HepG2 (cell line): ENCODE data around the gene FBLIM1. TPM values are rescaled to one million over a fixed set of nuclear protein-coding genes. Genes with fewer than 3 reads are reported as not detected.

Experiments used
- CREB1 ChIP-seq, 2 experiments: fragments of 450-650 bp in 1 of 2; IDR thresholded peaks; 2 replicates each; pipeline ENCODE4 v1.6.1; 2016 to 2017; ENCODE audit warnings: control low read depth in 1 of 2, mild to moderate bottlenecking in 1 of 2, missing compliant biosample characterization in 1 of 2, missing genetic modification characterization in 1 of 2
- GABPA ChIP-seq, 2 experiments: IDR thresholded peaks; 2 replicates each; pipeline ENCODE4 v1.6.1; 2011 to 2016; ENCODE audit warnings: low read depth in 2 of 2, low read length in 1 of 2, missing biosample characterization in 1 of 2, missing genetic modification characterization in 1 of 2
- NCOA5 ChIP-seq: sonication (generic); formaldehyde crosslinking; IDR thresholded peaks from 2 replicates; pipeline ENCODE4 v1.4.0; 2020; ENCODE audit warnings: missing genetic modification reagents
- SALL2 ChIP-seq: sonication (generic); formaldehyde crosslinking; IDR thresholded peaks from 2 replicates; pipeline ENCODE4 v1.8.1; 2023; ENCODE audit warnings: mild to moderate bottlenecking, missing genetic modification reagents, inconsistent platforms
- ZBTB20 ChIP-seq: sonication (generic); formaldehyde crosslinking; IDR thresholded peaks from 2 replicates; pipeline ENCODE4 v1.8.1; 2023; ENCODE audit warnings: missing genetic modification reagents, low read depth, mild to moderate bottlenecking, borderline replicate concordance
- ZEB1 ChIP-seq: IDR thresholded peaks from 2 replicates; pipeline ENCODE4 v1.6.1; 2012; ENCODE audit warnings: mild to moderate bottlenecking, low read depth, inconsistent platforms; ENCODE audit not compliant: insufficient replicate concordance
- ZNF589 ChIP-seq: sonication (generic); formaldehyde crosslinking; conservative IDR thresholded peaks from 2 replicates; pipeline ENCODE4 v1.8.0; 2022; ENCODE audit warnings: mild to moderate bottlenecking, moderate library complexity, missing genetic modification reagents
- ZNF790 ChIP-seq: sonication (generic); formaldehyde crosslinking; IDR thresholded peaks from 2 replicates; pipeline ENCODE4 v1.8.0; 2022; ENCODE audit warnings: missing genetic modification reagents, mild to moderate bottlenecking, borderline replicate concordance
- polyA plus RNA-seq, 8 experiments: library from polyadenylated mRNA; depleted of rRNA in 3 of 8; stranded (reverse) in 7 of 8; unstranded in 1 of 8; fragments of >200 nt; fragmentation: Illumina TruSeq in 4 of 8; extraction: Trizol in 4 of 8; gene quantifications; 2 replicates each; pipeline versions ENCODE4 v1.2.1 to v1.2.3, GENCODE V29; 2011 to 2016; ENCODE audit warnings: low read depth in 4 of 8, missing spikeins in 1 of 8, mixed read lengths in 1 of 8; ENCODE audit not compliant: insufficient read depth in 1 of 8
- total RNA-seq, 5 experiments: library from RNA; depleted of rRNA; stranded (reverse); fragments of >200 nt; fragmentation: Illumina TruSeq; extraction: Trizol; gene quantifications; 2 replicates each; pipeline ENCODE4 v1.2.3, GENCODE V29; 2016; ENCODE audit warnings: low read depth in 1 of 5
- TF ChIP-seq, protein P1 (sequence below): sonication (generic); formaldehyde crosslinking; IDR thresholded peaks from 2 replicates; pipeline ENCODE4 v1.8.1; 2023; ENCODE audit warnings: mild to moderate bottlenecking, missing genetic modification reagents, borderline replicate concordance
- TF ChIP-seq, protein P2 (sequence below): sonication (generic); formaldehyde crosslinking; IDR thresholded peaks from 2 replicates; pipeline ENCODE4 v1.4.0; 2020; ENCODE audit warnings: mild to moderate bottlenecking, missing genetic modification reagents, borderline replicate concordance
- TF ChIP-seq, protein P3 (sequence below): IDR thresholded peaks from 2 replicates; pipeline ENCODE4 v1.4.0; 2020; ENCODE audit warnings: mild to moderate bottlenecking, missing genetic modification reagents
- TF ChIP-seq, protein P4 (sequence below): IDR thresholded peaks from 2 replicates; pipeline ENCODE4 v1.6.1; 2012; ENCODE audit warnings: low read length, improper control_type of control experiment
- TF ChIP-seq, protein P5 (sequence below): sonication (generic); formaldehyde crosslinking; IDR thresholded peaks from 2 replicates; pipeline ENCODE4 v1.5.0; 2020; ENCODE audit warnings: mild to moderate bottlenecking, missing genetic modification reagents

The FBLIM1 gene
- total and polyA plus RNA-seq, 2 of the 13 experiments (the other 11 are each of a cell fraction or from before 2014, with no cell fraction given) = 10.6 to 23.0 TPM

DNA sequence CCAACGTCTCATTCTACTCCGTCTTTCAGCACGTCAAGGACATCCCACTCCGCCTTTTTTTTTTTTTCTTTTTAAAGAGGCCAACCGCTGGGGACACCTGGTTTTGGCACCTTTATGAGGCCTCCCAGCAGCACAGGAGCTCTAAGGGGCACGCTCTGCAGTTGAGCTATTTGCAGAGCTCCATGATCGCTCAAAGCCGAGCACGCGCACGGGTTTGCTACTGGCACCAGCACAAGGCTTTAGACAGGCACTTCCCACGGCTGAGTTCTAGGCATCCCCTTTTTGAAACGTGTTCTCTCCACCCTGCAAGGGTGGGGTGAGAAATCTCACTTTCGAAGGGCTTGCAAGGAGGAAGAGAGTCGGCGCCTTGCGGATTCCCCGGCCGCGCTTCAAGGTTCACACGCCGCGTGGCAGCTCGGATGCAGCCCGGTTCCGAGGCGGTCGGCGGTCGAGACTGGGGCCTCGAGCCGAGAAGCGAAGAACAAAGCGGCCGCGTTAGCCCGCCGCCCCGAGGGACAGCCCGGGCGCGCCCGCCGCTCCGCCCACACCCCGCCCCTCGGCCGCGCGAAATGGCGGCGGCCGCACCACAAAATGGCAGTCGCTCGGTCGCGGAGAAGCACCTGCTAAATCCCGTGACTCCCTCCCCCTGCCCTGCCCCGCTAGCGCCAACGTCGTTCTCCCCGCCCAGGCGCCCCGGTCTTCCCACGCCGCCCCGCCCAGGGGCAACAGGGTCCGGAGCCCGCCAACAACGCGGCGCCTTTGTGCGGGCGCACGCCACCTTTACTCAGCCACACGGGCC, 76.0 kb downstream of the FBLIM1 start (continued):
- TF ChIP-seq GABPA (IDR thresholded peaks at IDR 0.05; ENCODE audit: low read depth, low read length) (no peak), GABPA (CRISPR knock-in tag; IDR thresholded peaks at IDR 0.05; ENCODE audit: low read depth) (no peak), ZNF790 (CRISPR knock-in tag) (peak; percentile 53; the same call in 1 of the 2 replicates), SALL2 (CRISPR knock-in tag) (peak; percentile 93; the same call in 1 of the 2 replicates), NCOA5 (0 out of 2 replicates have a peak, but pooled peaks have one; percentile 47), ZNF589 (CRISPR knock-in tag) (peak; percentile 90; the same call in 1 of the 2 replicates), ZBTB20 (CRISPR knock-in tag) (no peak; the same call in 1 of the 2 replicates), CREB1 (IDR thresholded peaks at IDR 0.05) (no peak; the same call in 1 of the 2 replicates), CREB1 (CRISPR knock-in tag; IDR thresholded peaks at IDR 0.05) (peak; percentile 27), ZEB1 (peak; percentile 36)
- TF ChIP-seq, protein P1, sequence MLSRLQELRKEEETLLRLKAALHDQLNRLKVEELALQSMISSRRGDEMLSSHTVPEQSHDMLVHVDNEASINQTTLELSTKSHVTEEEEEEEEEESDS (CRISPR knock-in tag) = peak; percentile 60; the same call in 1 of the 2 replicates
- TF ChIP-seq, protein P2, sequence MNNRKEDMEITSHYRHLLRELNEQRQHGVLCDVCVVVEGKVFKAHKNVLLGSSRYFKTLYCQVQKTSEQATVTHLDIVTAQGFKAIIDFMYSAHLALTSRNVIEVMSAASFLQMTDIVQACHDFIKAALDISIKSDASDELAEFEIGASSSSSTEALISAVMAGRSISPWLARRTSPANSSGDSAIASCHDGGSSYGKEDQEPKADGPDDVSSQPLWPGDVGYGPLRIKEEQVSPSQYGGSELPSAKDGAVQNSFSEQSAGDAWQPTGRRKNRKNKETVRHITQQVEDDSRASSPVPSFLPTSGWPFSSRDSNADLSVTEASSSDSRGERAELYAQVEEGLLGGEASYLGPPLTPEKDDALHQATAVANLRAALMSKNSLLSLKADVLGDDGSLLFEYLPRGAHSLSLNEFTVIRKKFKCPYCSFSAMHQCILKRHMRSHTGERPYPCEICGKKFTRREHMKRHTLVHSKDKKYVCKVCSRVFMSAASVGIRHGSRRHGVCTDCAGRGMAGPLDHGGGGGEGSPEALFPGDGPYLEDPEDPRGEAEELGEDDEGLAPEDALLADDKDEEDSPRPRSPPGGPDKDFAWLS (CRISPR knock-in tag) = no peak
- TF ChIP-seq, protein P3, sequence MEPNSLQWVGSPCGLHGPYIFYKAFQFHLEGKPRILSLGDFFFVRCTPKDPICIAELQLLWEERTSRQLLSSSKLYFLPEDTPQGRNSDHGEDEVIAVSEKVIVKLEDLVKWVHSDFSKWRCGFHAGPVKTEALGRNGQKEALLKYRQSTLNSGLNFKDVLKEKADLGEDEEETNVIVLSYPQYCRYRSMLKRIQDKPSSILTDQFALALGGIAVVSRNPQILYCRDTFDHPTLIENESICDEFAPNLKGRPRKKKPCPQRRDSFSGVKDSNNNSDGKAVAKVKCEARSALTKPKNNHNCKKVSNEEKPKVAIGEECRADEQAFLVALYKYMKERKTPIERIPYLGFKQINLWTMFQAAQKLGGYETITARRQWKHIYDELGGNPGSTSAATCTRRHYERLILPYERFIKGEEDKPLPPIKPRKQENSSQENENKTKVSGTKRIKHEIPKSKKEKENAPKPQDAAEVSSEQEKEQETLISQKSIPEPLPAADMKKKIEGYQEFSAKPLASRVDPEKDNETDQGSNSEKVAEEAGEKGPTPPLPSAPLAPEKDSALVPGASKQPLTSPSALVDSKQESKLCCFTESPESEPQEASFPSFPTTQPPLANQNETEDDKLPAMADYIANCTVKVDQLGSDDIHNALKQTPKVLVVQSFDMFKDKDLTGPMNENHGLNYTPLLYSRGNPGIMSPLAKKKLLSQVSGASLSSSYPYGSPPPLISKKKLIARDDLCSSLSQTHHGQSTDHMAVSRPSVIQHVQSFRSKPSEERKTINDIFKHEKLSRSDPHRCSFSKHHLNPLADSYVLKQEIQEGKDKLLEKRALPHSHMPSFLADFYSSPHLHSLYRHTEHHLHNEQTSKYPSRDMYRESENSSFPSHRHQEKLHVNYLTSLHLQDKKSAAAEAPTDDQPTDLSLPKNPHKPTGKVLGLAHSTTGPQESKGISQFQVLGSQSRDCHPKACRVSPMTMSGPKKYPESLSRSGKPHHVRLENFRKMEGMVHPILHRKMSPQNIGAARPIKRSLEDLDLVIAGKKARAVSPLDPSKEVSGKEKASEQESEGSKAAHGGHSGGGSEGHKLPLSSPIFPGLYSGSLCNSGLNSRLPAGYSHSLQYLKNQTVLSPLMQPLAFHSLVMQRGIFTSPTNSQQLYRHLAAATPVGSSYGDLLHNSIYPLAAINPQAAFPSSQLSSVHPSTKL (CRISPR knock-in tag) = no peak; the same call in none of the 2 replicates
- TF ChIP-seq, protein P4, sequence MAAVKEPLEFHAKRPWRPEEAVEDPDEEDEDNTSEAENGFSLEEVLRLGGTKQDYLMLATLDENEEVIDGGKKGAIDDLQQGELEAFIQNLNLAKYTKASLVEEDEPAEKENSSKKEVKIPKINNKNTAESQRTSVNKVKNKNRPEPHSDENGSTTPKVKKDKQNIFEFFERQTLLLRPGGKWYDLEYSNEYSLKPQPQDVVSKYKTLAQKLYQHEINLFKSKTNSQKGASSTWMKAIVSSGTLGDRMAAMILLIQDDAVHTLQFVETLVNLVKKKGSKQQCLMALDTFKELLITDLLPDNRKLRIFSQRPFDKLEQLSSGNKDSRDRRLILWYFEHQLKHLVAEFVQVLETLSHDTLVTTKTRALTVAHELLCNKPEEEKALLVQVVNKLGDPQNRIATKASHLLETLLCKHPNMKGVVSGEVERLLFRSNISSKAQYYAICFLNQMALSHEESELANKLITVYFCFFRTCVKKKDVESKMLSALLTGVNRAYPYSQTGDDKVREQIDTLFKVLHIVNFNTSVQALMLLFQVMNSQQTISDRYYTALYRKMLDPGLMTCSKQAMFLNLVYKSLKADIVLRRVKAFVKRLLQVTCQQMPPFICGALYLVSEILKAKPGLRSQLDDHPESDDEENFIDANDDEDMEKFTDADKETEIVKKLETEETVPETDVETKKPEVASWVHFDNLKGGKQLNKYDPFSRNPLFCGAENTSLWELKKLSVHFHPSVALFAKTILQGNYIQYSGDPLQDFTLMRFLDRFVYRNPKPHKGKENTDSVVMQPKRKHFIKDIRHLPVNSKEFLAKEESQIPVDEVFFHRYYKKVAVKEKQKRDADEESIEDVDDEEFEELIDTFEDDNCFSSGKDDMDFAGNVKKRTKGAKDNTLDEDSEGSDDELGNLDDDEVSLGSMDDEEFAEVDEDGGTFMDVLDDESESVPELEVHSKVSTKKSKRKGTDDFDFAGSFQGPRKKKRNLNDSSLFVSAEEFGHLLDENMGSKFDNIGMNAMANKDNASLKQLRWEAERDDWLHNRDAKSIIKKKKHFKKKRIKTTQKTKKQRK = no peak
- TF ChIP-seq, protein P5, sequence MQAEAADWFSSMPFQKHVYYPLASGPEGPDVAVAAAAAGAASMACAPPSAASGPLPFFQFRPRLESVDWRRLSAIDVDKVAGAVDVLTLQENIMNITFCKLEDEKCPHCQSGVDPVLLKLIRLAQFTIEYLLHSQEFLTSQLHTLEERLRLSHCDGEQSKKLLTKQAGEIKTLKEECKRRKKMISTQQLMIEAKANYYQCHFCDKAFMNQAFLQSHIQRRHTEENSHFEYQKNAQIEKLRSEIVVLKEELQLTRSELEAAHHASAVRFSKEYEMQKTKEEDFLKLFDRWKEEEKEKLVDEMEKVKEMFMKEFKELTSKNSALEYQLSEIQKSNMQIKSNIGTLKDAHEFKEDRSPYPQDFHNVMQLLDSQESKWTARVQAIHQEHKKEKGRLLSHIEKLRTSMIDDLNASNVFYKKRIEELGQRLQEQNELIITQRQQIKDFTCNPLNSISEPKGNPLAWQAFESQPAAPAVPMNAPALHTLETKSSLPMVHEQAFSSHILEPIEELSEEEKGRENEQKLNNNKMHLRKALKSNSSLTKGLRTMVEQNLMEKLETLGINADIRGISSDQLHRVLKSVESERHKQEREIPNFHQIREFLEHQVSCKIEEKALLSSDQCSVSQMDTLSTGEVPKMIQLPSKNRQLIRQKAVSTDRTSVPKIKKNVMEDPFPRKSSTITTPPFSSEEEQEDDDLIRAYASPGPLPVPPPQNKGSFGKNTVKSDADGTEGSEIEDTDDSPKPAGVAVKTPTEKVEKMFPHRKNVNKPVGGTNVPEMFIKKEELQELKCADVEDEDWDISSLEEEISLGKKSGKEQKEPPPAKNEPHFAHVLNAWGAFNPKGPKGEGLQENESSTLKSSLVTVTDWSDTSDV = no peak
